H1 (cell line): Measurements from ENCODE around the gene SLC15A3. TPM values are rescaled to one million over a fixed set of nuclear protein-coding genes. Genes with fewer than 3 reads are reported as not detected.

Experiments
- CTCF ChIA-PET: fragments of 300-600 bp; sonication (Branson Sonifier 250); formaldehyde crosslinking; loops from one replicate; lab custom pipeline; 2021; ENCODE audit not compliant: partially characterized antibody; lab: Charles Lee
- POLR2A ChIA-PET: fragments of 300-600 bp; sonication (Branson Sonifier 250); formaldehyde crosslinking; loops from one replicate; lab custom pipeline; 2021; ENCODE audit warnings: inconsistent platforms; ENCODE audit not compliant: partially characterized antibody; lab: Charles Lee
- DNase-seq, 2 experiments: peaks; one replicate each; pipeline versions ENCODE4 v3.0.0 to v3.0.0-alpha.2; 2010 to 2022; ENCODE audit warnings: low spot score in 2 of 2, low read depth in 1 of 2, mixed read lengths in 1 of 2
- FAIRE-seq: peaks from 2 replicates; lab custom pipeline; 2011; peaks lifted over from hg19 to GRCh38; lab: Jason Lieb, UNC
- H2AFZ ChIP-seq: 2 replicates; pipeline ENCODE4 v1.8.1; 2012; ENCODE audit warnings: low read length, inconsistent platforms
- H2AK5ac ChIP-seq: 2 replicates; pipeline ENCODE4 v1.6.1; 2013; ENCODE audit warnings: low read depth, low read length
- H2BK120ac ChIP-seq: replicated peaks from 2 replicates; pipeline ENCODE3; 2013; ENCODE audit warnings: low read depth, low read length, inconsistent platforms
- H2BK12ac ChIP-seq: 2 replicates; pipeline ENCODE4 v1.6.1; 2013; ENCODE audit warnings: low read depth, low read length
- H2BK15ac ChIP-seq: 2 replicates; pipeline ENCODE4 v1.6.1; 2013; ENCODE audit warnings: low read length
- H2BK20ac ChIP-seq: 2 replicates; pipeline ENCODE4 v1.6.1; 2013; ENCODE audit warnings: low read length
- H2BK5ac ChIP-seq: 2 replicates; pipeline ENCODE4 v1.6.1; 2013; ENCODE audit warnings: low read depth, low read length
- H3K14ac ChIP-seq: 2 replicates; pipeline ENCODE4 v1.6.1; 2013; ENCODE audit warnings: inconsistent platforms; ENCODE audit not compliant: insufficient read length
- H3K18ac ChIP-seq: 2 replicates; pipeline ENCODE4 v1.6.1; 2013; ENCODE audit warnings: low read length; ENCODE audit errors: extremely low read depth
- H3K23ac ChIP-seq: 2 replicates; pipeline ENCODE4 v1.6.1; 2013; ENCODE audit warnings: inconsistent platforms; ENCODE audit not compliant: insufficient read length
- H3K23me2 ChIP-seq: 2 replicates; pipeline ENCODE4 v1.6.1; 2013; ENCODE audit warnings: low read depth, low read length
- H3K27ac ChIP-seq: 2 replicates; pipeline ENCODE4 v1.6.1; 2011; ENCODE audit warnings: low read depth, low read length, inconsistent platforms
- H3K27me3 ChIP-seq, 4 experiments: replicated peaks in 1 of 4; 1 replicate in 1 of 4; 2 replicates in 3 of 4; pipeline versions ENCODE4 v1.6.1 to v1.8.1; 2011 to 2013; ENCODE audit warnings: low read length in 3 of 4, mild to moderate bottlenecking in 3 of 4, inconsistent platforms in 2 of 4, mixed read lengths in 2 of 4, moderate library complexity in 1 of 4; ENCODE audit not compliant: control insufficient read depth in 3 of 4, insufficient read depth in 3 of 4; ENCODE audit errors: extremely low read depth in 1 of 4
- H3K36me3 ChIP-seq, 4 experiments: 2 replicates each; pipeline versions ENCODE4 v1.6.1 to v1.8.1; 2011 to 2013; ENCODE audit warnings: mild to moderate bottlenecking in 4 of 4, low read length in 3 of 4, moderate library complexity in 2 of 4, control low read depth in 1 of 4, inconsistent platforms in 1 of 4; ENCODE audit not compliant: insufficient read depth in 4 of 4, control insufficient read depth in 2 of 4
- H3K4ac ChIP-seq: replicated peaks from 2 replicates; pipeline ENCODE3; 2013; ENCODE audit warnings: low read length, low read depth, mixed read lengths, inconsistent platforms; ENCODE audit not compliant: insufficient read length
- H3K4me1 ChIP-seq, 4 experiments: replicated peaks in 1 of 4; 1 replicate in 1 of 4; 2 replicates in 3 of 4; pipeline versions ENCODE4 v1.6.1 to v1.8.1; 2011 to 2013; ENCODE audit warnings: low read length in 3 of 4, inconsistent platforms in 2 of 4, mixed read lengths in 1 of 4; ENCODE audit not compliant: insufficient read depth in 4 of 4, control insufficient read depth in 3 of 4
- H3K4me2 ChIP-seq, 2 experiments: 2 replicates each; pipeline versions ENCODE4 v1.6.1 to v1.8.1; 2011 to 2013; ENCODE audit warnings: low read depth in 2 of 2, low read length in 2 of 2, control low read depth in 1 of 2, inconsistent platforms in 1 of 2, mild to moderate bottlenecking in 1 of 2; ENCODE audit not compliant: insufficient read depth in 1 of 2
- H3K4me3 ChIP-seq, 4 experiments: fragments of 200-600, 300-600 bp in 1 of 4; sonication (generic), shearing (Covaris generic), sonication (Bioruptor Twin) in 1 of 4; 2 replicates each; pipeline versions ENCODE4 v1.5.1 to v1.8.1; 2011 to 2016; ENCODE audit warnings: low read length in 4 of 4, low read depth in 3 of 4, control low read depth in 2 of 4, inconsistent platforms in 2 of 4, mild to moderate bottlenecking in 2 of 4, mixed read lengths in 1 of 4, moderate library complexity in 1 of 4; ENCODE audit not compliant: insufficient read depth in 2 of 4; ENCODE audit errors: extremely low read depth in 1 of 4
- H3K56ac ChIP-seq: replicated peaks from 2 replicates; pipeline ENCODE3; 2013; ENCODE audit warnings: low read depth, mild to moderate bottlenecking, mixed read lengths, low read length, inconsistent platforms; ENCODE audit not compliant: insufficient read length
- H3K79me1 ChIP-seq: 2 replicates; pipeline ENCODE4 v1.6.1; 2013; ENCODE audit warnings: low read depth, low read length, control low read depth
- H3K79me2 ChIP-seq, 2 experiments: 2 replicates each; pipeline versions ENCODE4 v1.6.1 to v1.8.1; 2012 to 2013; ENCODE audit warnings: low read length in 2 of 2, mild to moderate bottlenecking in 2 of 2, inconsistent platforms in 1 of 2; ENCODE audit not compliant: insufficient read depth in 2 of 2, control insufficient read depth in 1 of 2
- H3K9ac ChIP-seq, 4 experiments: replicated peaks in 1 of 4; 1 replicate in 1 of 4; 2 replicates in 3 of 4; pipeline versions ENCODE4 v1.6.1 to v1.8.1; 2011 to 2013; ENCODE audit warnings: low read depth in 3 of 4, low read length in 3 of 4, control low read depth in 2 of 4, mild to moderate bottlenecking in 2 of 4, moderate library complexity in 2 of 4, inconsistent platforms in 1 of 4; ENCODE audit errors: extremely low read depth in 1 of 4
- H3K9me3 ChIP-seq, 2 experiments: 2 replicates each; pipeline versions ENCODE4 v1.6.1 to v1.8.1; 2012 to 2013; ENCODE audit warnings: mild to moderate bottlenecking in 2 of 2, moderate library complexity in 2 of 2, control low read depth in 1 of 2, inconsistent platforms in 1 of 2, low read depth in 1 of 2, low read length in 1 of 2, mixed read lengths in 1 of 2; ENCODE audit not compliant: insufficient read depth in 2 of 2
- H4K20me1 ChIP-seq, 2 experiments: replicated peaks in 1 of 2; 2 replicates each; pipeline versions ENCODE3 to v1.8.1; 2011 to 2013; ENCODE audit warnings: inconsistent platforms in 2 of 2, low read length in 2 of 2, mild to moderate bottlenecking in 1 of 2; ENCODE audit not compliant: insufficient read depth in 2 of 2, control insufficient read depth in 1 of 2
- H4K5ac ChIP-seq: 2 replicates; pipeline ENCODE4 v1.6.1; 2013; ENCODE audit warnings: low read length, low read depth, mixed read lengths, inconsistent platforms; ENCODE audit not compliant: insufficient read length
- H4K8ac ChIP-seq: 2 replicates; pipeline ENCODE4 v1.8.0; 2013; ENCODE audit warnings: mild to moderate bottlenecking, moderate library complexity, low read length, inconsistent platforms; ENCODE audit not compliant: insufficient read depth; ENCODE audit errors: extremely low read depth
- H4K91ac ChIP-seq: replicated peaks from 2 replicates; pipeline ENCODE3; 2013; ENCODE audit warnings: low read length, mixed read lengths, inconsistent platforms; ENCODE audit not compliant: insufficient read length
- KDM5A ChIP-seq: fragments of 200-600 bp; IDR thresholded peaks from 2 replicates; pipeline ENCODE4 v1.7.1; 2012; ENCODE audit warnings: mild to moderate bottlenecking, low read length, inconsistent platforms, mixed read lengths
- MAFK ChIP-seq: IDR thresholded peaks from 2 replicates; pipeline ENCODE4 v1.6.1; 2012; ENCODE audit warnings: low read depth, mild to moderate bottlenecking, improper control_type of control experiment, low read length
- POLR2A ChIP-seq, 2 experiments: IDR thresholded peaks; 1 replicate in 1 of 2; 2 replicates in 1 of 2; pipeline ENCODE4 v1.6.1; 2011; ENCODE audit warnings: low read depth in 2 of 2, low read length in 2 of 2, mild to moderate bottlenecking in 2 of 2; ENCODE audit errors: control extremely low read depth in 1 of 2
- SAP30 ChIP-seq: fragments of 300-600 bp; sonication (generic); IDR thresholded peaks from 2 replicates; pipeline ENCODE4 v1.7.1; 2012; ENCODE audit warnings: low read length, moderate library complexity, mild to moderate bottlenecking, inconsistent platforms; ENCODE audit not compliant: insufficient read depth, insufficient replicate concordance
- SRF ChIP-seq: IDR thresholded peaks from 2 replicates; pipeline ENCODE4 v1.6.1; 2011; ENCODE audit warnings: mild to moderate bottlenecking, low read depth, low read length, moderate library complexity
- WGBS, 2 experiments: shearing (Covaris generic) in 1 of 2; methylation state at CpG; one replicate each; pipeline versions ENCODE4 v1.1.6 to v1.1.7; 2013 to 2015; ENCODE audit warnings: low lambda C conversion rate in 2 of 2, mixed read lengths in 2 of 2, inconsistent platforms in 1 of 2, low coverage in 1 of 2, missing lambda C conversion rate in 1 of 2; ENCODE audit not compliant: insufficient replicate concordance in 2 of 2, insufficient coverage in 1 of 2, insufficient read length in 1 of 2; ENCODE audit errors: extremely low coverage in 1 of 2, missing lambda C conversion rate in 1 of 2; 5-methylcytosine and 5-hydroxymethylcytosine counted together
- polyA plus RNA-seq, 7 experiments: library from polyadenylated mRNA; depleted of rRNA in 3 of 7; stranded (reverse) in 5 of 7; unstranded in 2 of 7; fragments of >200 nt in 5 of 7; fragments of 200-250 nt in 2 of 7; gene quantifications; 1 replicate in 5 of 7; 2 replicates in 1 of 7; 4 replicates in 1 of 7; pipeline versions ENCODE4 v1.2.1 to v1.2.3, GENCODE V29; 2011 to 2013; ENCODE audit warnings: missing spikeins in 2 of 7, mixed read lengths in 2 of 7
- total RNA-seq: library from RNA; stranded (reverse); fragmentation: NEBNext Ultra II Directional; extraction: Animal tissue kit (Norgen Biotek cat#: 25700); gene quantifications from 2 replicates; pipeline ENCODE4 v1.2.1, GENCODE V29; 2021

Gene SLC15A3
- total and polyA plus RNA-seq, 2 of the 8 experiments (the other 6 are each of a cell fraction or from before 2014, with no cell fraction given), result 25.8 to 31.0 TPM

- H4K20me1 ChIP-seq, result peaks cover 10 to 12% of the 10 kb centered on the region in 2 experiments
- TF ChIP-seq POLR2A (IDR thresholded peaks at IDR 0.05; ENCODE audit: control extremely low read depth in 1 of 2, low read depth in 2 of 2, low read length in 2 of 2) (no peak), SAP30 (no peak), SRF (no peak), KDM5A (no peak), MAFK (no peak)
- TF ChIP-seq, all 59 proteins: peak for 0
- no peak overlapping the region for H3K18ac ChIP-seq
- H4K91ac ChIP-seq, result no peak overlapping the region
- peaks cover 10 to 57% (median 24%) of the 10 kb centered on the region in 4 experiments; a peak in 7 of 8 replicates for H3K36me3 ChIP-seq
- H3K79me2 ChIP-seq, result no peaks in the 10 kb centered on the region
- H3K9ac ChIP-seq, result no peak overlapping the region
- POLR2A ChIA-PET, result interaction anchor here (0.7 to 1.7 kb wide), 5 partner anchors 8 to 36 kb away, joined by 3 to 8 read pairs (median 4); no protein-coding TSS in a partner anchor
- CTCF ChIA-PET, result interaction anchor here (0.5 to 1.1 kb wide), 4 partner anchors 10 to 94 kb away, joined by 3 to 5 read pairs (median 3); no protein-coding TSS in a partner anchor
- H2AK5ac ChIP-seq, result no peak overlapping the region
- FAIRE-seq (no peak), DNase-seq (no peak)
- no peak overlapping the region for H2AFZ ChIP-seq
- no peak overlapping the region for H3K4ac ChIP-seq
- no peak overlapping the region for H3K56ac ChIP-seq
- no peak overlapping the region for H2BK15ac ChIP-seq
- H2BK120ac ChIP-seq, result no peak overlapping the region
- peaks cover 5 to 8% (median 6%) of the 10 kb centered on the region in 4 experiments; a peak in 5 of 7 replicates for H3K4me1 ChIP-seq
- H3K27ac ChIP-seq, result no peak overlapping the region
- H3K9me3 ChIP-seq, result no peaks in the 10 kb centered on the region
- 87% methylated on average over 4 of the region's 4 CpGs; no CpG with 5 or more reads in 1 of the 2 experiments for WGBS, 2 experiments
- H3K4me3 ChIP-seq, result no peak overlapping the region
- H3K23ac ChIP-seq, result no peak overlapping the region
- H3K27me3 ChIP-seq, result peaks cover 0 to 3% (median 0%) of the 10 kb centered on the region in 4 experiments; a peak in 1 of 7 replicates
- no peak overlapping the region for H4K5ac ChIP-seq
- H3K23me2 ChIP-seq, result peaks cover 8% of the 10 kb centered on the region; the same call in 1 of the 2 replicates
- no peak overlapping the region for H4K8ac ChIP-seq
- no peak overlapping the region for H3K4me2 ChIP-seq
- H2BK5ac ChIP-seq, result no peak overlapping the region
- no peak overlapping the region for H3K14ac ChIP-seq
- no peak overlapping the region for H2BK12ac ChIP-seq
- no peak overlapping the region for H2BK20ac ChIP-seq
- peaks cover 11% of the 10 kb centered on the region for H3K79me1 ChIP-seq
Measured at GRCh38 chr11:60929764-60930163, 22.2 kb downstream of the SLC15A3 start.
